GM10248 (cell line): ENCODE data around the gene IFT25.
A peak's percentile ranks its signal among the peaks of the same experiment; 100 is the strongest.

Experiments used
- CTCF ChIA-PET: fragments of 300-600 bp; sonication (Branson Sonifier 250); formaldehyde crosslinking; extraction: SDS; loops from one replicate; lab custom pipeline; 2021; ENCODE audit warnings: antibody characterized with exemption; lab: Yijun Ruan, JAX
- POLR2A ChIA-PET: fragments of 350-650 bp; sonication (Branson Sonifier 250); formaldehyde crosslinking; extraction: SDS; loops from one replicate; lab custom pipeline; 2020; ENCODE audit warnings: antibody characterized with exemption; lab: Yijun Ruan, JAX
- DNase-seq: peaks from one replicate; pipeline ENCODE4 v3.0.0; 2012; ENCODE audit errors: extremely low spot score
- CTCF ChIP-seq: IDR thresholded peaks from 2 replicates; pipeline ENCODE4 v1.5.1; 2012; ENCODE audit warnings: mild to moderate bottlenecking, low read depth; ENCODE audit errors: extremely low read depth, missing control alignments, control extremely low read depth

IFT25 gene

GRCh38 chr1:53894644-53895043 is 50.9 kb downstream of the IFT25 start:
- TF ChIP-seq CTCF = no peak
- POLR2A ChIA-PET = no interaction called here
- DNase-seq = no peak
- CTCF ChIA-PET = interaction anchor here (1.0 to 1.4 kb wide), 2 partner anchors 34 to 50 kb away, joined by 3 to 8 read pairs; no protein-coding TSS in a partner anchor

GRCh38 chr1:53893999-53894636 is 51.4 kb downstream of the IFT25 start, which contains the start of gene DIO1:
Gene DIO1 (plus strand): TSS chr1:53894187. CDS start chr1:53894211, 24 bp downstream.
- no peak for TF ChIP-seq CTCF
- ChIA-PET POLR2A (no interaction called here), CTCF (interaction anchor here (1.2 to 2.5 kb wide), 3 partner anchors 10 to 17 kb away, joined by 4 to 16 read pairs (median 4); no protein-coding TSS in a partner anchor)
- DNase-seq = peak; percentile 34

- ChIA-PET CTCF (interaction anchor here (0.9 to 2.5 kb wide), 7 partner anchors 8 to 55 kb away, joined by 3 to 16 read pairs (median 3); partner anchors contain the start of genes IFT25 and LRRC42), POLR2A (no interaction called here)
- TF ChIP-seq CTCF = no peak
- DNase-seq = no peak
Measured at GRCh38 chr1:53892911-53893310, 52.6 kb downstream of the IFT25 start.

- ChIA-PET POLR2A (interaction anchor here (0.6 kb wide), 1 partner anchor 54 kb away, joined by 3 read pairs; the partner anchor contains the start of gene IFT25), CTCF (interaction anchor here (1.2 to 2.5 kb wide), 4 partner anchors 13 to 54 kb away, joined by 3 to 16 read pairs (median 4); partner anchors contain the start of genes IFT25 and LRRC42)
- DNase-seq = no peak
- TF ChIP-seq CTCF = no peak
Measured at GRCh38 chr1:53891678-53892077, 53.8 kb downstream of the IFT25 start.

GRCh38 chr1:53891018-53891417 is 54.5 kb downstream of the IFT25 start:
- ChIA-PET CTCF (interaction anchor here (1.2 to 2.3 kb wide), 4 partner anchors 16 to 68 kb away, joined by 3 to 10 read pairs (median 6); no protein-coding TSS in a partner anchor), POLR2A (no interaction called here)
- TF ChIP-seq CTCF = no peak
- DNase-seq = no peak

- DNase-seq = no peak
- ChIA-PET POLR2A (interaction anchor here (1.7 kb wide), 1 partner anchor 55 kb away, joined by 21 read pairs; the partner anchor contains the start of genes IFT25 and LRRC42), CTCF (interaction anchor here (1.2 to 3.1 kb wide), 5 partner anchors 12 to 69 kb away, joined by 3 to 13 read pairs (median 8); no protein-coding TSS in a partner anchor)
Measured at GRCh38 chr1:53890522-53890941, 55.0 kb downstream of the IFT25 start.

More at GRCh38 chr1:53890522-53890941, 55.0 kb downstream of the IFT25 start:
- TF ChIP-seq CTCF = no peak
